Measurements from ENCODE around the gene P2RY2.
"Not testable (repeated sequence)": the region's sequence is repeated elsewhere in the genome, so short reads cannot be mapped to it uniquely, and the experiment has no call there.

P2RY2 gene

DNA sequence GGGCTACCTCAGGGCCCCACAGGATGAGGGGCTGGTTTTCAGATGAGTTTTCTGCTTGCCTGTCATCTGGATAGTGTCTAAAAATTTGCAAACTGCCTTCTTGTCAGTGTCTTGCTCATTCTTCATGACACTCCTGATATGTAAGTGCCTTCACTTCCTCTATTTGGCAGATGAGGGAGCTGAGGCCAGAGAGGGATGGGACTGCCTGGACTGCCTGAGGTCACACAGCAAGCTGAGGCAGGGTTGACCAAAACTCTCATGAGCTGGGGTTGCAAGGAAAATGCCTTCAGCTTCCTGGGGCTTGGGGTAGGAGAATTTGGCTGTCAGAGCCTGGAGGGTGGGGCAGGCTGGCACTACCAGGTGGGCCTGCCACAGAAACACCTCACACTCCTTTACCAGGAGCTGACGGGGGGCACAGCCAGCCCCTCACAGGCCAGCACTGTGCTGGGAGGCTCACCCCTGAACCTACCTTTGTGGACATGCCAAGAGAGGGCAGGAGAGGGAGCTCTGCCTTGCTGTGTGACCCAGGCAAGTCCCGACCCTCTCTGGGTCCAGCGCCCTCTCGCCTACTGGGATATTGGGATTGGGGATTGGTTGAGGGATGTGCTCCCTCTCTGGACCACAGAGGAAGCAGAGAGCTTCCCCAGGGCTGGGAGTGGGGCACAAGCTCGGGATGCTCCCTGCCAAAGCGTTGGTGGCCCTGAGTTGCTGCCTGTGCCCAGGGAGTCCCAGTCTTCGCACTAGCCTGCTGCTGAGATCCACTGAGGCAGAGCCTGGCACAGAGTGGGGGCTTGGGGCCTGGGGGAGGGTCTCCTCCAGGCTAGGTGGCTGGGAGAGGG, 52.2 kb downstream of the P2RY2 start:
- peak; percentile 47 for DNase-seq

- peak; percentile 30 for DNase-seq
Observed at GRCh38 chr11:73270855-73271477, 52.9 kb downstream of the P2RY2 start.

DNA sequence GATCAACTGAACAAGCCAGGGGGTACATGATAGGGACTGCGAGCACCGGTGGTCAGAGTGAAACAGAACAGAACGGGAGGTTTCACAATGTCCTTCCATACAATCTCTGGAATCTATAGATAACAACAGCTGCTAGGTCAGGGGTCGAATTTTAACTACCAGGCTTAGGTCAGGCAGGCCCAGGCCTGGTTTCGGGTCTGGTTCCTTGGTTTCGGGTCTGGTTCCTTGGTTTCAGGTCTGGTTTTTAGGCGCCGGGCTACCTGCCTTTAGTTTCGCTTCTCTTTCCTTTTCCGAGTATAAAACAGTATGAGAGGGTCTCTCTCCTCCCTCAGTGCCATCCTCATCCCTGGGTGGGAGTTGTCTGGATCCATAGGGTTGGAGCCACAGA, 53.4 kb downstream of the P2RY2 start:
- not testable (repeated sequence) for DNase-seq

DNA sequence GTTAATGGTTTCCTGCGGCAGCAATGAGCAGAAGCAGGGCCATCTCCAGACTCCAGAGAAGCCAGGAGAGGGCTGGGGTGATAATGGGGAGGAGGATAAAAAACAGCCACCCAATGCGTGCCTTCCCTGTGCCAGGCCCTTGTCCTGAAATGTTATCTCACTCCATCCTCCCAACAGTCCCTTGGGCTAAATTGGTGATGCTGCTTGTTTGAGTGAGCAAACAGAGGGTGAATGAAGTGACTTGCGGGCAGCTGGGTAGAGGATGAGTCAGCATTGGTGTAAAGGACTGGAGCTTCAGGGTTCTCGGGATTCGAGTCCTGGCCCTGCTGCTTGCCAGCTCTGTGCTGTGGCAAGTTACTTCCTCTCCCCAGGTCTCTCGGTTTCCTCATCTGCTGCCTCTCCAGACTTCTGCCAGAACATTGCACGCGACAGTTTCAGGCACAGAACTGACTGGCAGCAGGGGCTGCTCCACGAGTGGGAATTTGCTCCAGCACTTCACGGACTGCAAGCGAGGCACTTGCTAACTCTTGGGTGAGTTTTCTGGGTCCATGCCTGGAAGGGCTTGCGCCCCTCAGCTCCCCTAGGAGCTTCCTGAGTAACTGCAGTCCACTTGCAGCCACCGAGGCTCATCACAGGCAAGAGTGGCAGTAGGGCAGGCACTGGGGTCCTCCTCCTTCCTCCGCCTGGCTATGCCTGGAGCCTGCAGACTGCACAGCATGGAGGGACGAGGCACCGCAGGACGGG, 54.0 kb downstream of the P2RY2 start, which contains the start of gene P2RY6:
Gene P2RY6, plus strand, starts transcription at position 403 of the 744 bp plus-strand sequence. CDS start 24,181 bp downstream, outside the sequence.
- no peak for DNase-seq

GRCh38 chr11:73272680-73273038, 54.6 kb downstream of the P2RY2 start:
- no peak for DNase-seq

GRCh38 chr11:73273222-73273895, 55.3 kb downstream of the P2RY2 start:
- DNase-seq, result no peak

- not testable (repeated sequence) for DNase-seq
Observed at GRCh38 chr11:73274191-73274590, 56.1 kb downstream of the P2RY2 start.

DNA sequence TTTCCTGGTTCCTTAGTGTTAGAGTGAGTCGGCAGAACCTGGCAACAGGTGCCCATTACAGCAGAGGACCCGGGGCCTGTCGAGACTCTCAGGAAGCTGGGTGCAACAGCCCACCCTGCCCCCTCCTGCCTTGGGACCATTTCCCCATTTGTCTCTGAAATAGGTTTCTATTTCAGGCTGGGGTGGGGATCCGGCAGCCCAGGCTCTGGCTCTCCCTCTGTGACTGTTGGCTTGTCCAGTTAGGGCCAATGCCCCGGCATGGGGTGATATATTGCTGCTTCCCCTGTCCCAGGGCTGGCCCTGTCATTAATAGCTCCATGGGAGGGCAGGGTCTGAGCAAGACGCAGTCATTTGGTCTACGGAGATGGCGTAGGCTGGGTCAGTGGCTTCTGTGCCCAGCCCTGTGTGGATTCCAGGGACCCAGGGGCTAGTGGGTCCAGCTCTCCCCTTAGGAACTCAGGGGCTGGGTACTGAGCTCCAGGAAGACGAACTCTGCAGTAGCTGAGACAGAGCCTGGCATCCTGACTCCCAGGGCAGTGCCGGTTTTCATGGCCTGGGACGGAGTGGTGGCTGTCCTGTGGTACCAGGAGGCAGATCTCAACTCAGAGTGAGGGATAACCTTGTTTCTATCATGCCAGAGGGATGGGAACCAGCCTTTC, 56.8 kb downstream of the P2RY2 start:
- no peak for DNase-seq

DNA sequence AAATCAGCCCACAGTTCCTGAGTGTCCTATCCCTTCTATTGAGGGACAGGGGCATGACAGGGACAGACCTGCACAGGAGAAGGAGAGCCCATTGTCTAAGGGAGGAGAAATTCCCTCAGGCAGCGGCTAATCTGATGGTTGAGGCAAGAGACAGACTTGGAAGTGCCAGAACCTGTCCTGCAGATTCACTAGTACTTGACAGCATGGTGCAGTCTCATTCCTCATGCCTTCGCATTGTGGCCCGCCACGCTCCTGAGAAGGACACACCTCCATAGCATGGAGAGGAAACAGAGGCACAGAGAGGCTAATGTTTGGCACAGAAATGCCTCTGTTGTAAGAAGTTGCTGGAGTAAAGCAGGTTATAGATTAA, 57.3 kb downstream of the P2RY2 start:
- no peak for DNase-seq

DNA sequence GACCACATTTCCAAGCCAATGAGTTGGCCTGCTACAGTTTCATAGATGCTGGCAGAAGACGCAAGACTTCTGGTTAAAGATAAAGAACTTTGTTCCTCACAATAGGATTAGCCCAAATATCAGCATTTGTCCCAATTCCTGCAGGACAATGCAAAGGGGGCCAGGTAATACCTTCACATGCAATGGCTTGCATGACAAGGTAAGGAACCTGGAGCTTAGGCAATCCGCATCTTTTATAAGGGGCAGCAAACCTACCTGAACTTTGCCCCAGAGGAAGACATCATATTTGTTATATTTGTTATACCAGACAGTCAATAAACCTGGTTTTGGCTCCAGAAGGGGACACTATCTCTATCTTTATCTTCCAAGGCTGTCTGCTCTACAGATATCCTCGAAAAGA, 59.4 kb downstream of the P2RY2 start:
- no peak for DNase-seq

DNA sequence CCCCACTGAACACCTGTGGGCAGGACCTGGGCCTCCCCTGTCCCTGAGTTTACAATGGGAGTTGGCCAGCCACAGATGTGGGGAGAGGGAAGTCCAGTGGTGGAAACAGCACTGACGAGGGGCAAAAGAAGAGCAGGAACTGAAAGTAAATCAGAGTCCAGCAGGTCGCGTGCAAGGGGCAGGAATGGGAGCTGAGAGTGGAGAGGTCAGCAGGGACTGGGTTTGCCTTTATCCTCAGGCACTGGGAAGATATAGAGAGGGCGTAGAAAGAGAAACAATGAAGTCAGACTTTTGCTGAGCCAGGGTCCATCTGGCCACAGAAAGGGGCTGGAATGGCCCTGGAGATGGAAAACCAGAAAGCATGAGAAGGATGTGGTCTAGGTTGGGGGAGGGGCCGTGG, 62.5 kb downstream of the P2RY2 start:
- DNase-seq, result no peak

DNA sequence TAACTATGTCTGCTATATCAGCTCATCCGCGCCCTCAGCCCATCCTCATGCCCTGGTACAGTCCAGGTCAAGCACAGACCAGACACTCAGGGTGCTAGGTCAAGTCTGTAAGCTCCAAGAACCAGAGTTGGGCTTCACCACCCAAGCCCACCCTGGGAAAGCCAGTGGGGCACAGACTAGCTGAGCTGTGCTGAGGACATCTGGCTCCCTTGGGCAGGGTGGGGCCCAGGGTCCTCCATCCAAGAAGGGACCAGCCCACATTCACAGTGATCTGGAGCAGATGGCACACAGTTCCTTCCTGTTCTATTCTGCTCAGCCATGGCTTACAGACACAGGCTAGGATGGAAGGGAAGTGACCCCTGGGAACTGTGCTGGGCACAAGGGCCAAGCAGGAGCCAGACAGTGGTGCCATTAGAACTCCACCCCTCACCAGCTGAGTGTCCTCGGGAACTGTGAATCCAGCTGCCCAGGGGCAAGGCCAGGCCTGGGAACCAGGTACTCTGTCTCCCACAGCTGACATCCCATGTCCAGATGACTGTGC, 63.2 kb downstream of the P2RY2 start:
- no peak for DNase-seq

GRCh38 chr11:73281796-73282660, 63.9 kb downstream of the P2RY2 start:
- DNase-seq, result no peak

- DNase-seq, result no peak
Observed at GRCh38 chr11:73283276-73284000, 65.4 kb downstream of the P2RY2 start.

DNA sequence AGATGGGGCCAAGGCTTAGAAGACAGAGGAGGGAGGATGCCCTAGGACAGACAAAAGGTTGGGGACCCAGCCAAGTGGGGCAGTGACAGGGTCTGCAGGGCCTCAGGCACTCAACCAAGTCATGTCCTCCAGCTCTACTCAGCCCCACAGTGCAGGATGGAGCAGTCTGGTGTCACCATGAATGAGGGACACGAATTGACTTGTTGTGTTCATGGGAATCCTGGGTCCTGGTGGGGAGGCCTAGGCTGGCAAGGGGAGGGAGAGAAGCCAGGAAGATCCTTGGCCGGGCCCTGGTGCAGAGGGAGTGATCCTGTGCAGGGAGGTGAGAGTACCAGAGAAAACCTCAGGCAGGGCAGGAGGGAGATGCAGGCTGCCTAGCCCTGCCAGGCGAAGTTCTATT, 66.0 kb downstream of the P2RY2 start:
- no peak for DNase-seq

- no peak for DNase-seq
Observed at GRCh38 chr11:73285721-73286120, 67.6 kb downstream of the P2RY2 start.
